Upper lobe of right lung (tissue), 1 donor: ENCODE measurements around the gene SLC25A29. TPM values are rescaled to one million over a fixed set of nuclear protein-coding genes. Genes with fewer than 3 reads are reported as not detected.

Source experiments
- ATAC-seq: fragments of 200-7000 bp; cut with Tn5 transposase; one replicate; pipeline ENCODE4 v1.9.1; 2020; ENCODE audit warnings: mild to moderate bottlenecking, moderate library complexity
- DNase-seq: peaks from one replicate; pipeline ENCODE4 v3.0.0-alpha.2; 2020
- H3K27ac ChIP-seq: fragments of 200-600 bp; one replicate; pipeline ENCODE4 v1.8.0; 2022
- H3K27me3 ChIP-seq: fragments of 200-600 bp; one replicate; pipeline ENCODE4 v1.8.0; 2022; ENCODE audit warnings: mild to moderate bottlenecking
- H3K36me3 ChIP-seq: fragments of 200-600 bp; one replicate; pipeline ENCODE4 v1.8.0; 2022
- H3K4me1 ChIP-seq: fragments of 200-600 bp; one replicate; pipeline ENCODE4 v1.8.0; 2022
- H3K4me3 ChIP-seq: fragments of 200-600 bp; one replicate; pipeline ENCODE4 v1.8.0; 2022; ENCODE audit warnings: mild to moderate bottlenecking
- H3K9me3 ChIP-seq: fragments of 200-600 bp; one replicate; pipeline ENCODE4 v1.8.0; 2022
- intact Hi-C: fragments of 100-400 bp; cut with DNase I; formaldehyde crosslinking; loops from one replicate; pipeline ENCODE4 v1.11.0; 2022
- long read RNA-seq: library from polyadenylated mRNA; unstranded; transcript quantifications from one replicate; pipeline ENCODE4 v2.0.0, GENCODE V29; 2021
- total RNA-seq: library from RNA; stranded (reverse); fragmentation: NEBNext Ultra II Directional; extraction: Animal tissue kit (Norgen Biotek cat#: 25700); gene quantifications from one replicate; pipeline ENCODE4 v1.2.1, GENCODE V29; 2021
- TF ChIP-seq, protein P1 (sequence below): fragments of 200-600 bp; IDR thresholded peaks from one replicate; pipeline ENCODE4 v1.8.0; 2022; ENCODE audit warnings: antibody characterized with exemption
- donor health status: DM: no; HTN: yes; CAD: no; lungs with severe emphysema.

Gene SLC25A29, protein sequence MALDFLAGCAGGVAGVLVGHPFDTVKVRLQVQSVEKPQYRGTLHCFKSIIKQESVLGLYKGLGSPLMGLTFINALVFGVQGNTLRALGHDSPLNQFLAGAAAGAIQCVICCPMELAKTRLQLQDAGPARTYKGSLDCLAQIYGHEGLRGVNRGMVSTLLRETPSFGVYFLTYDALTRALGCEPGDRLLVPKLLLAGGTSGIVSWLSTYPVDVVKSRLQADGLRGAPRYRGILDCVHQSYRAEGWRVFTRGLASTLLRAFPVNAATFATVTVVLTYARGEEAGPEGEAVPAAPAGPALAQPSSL
- total RNA-seq, result 104 TPM
- long read RNA-seq, full-length matches to known transcripts, result 135 of 207 reads
- long read RNA-seq, partial matches to known transcripts, result 3 of 207 reads
- long read RNA-seq, other reads (novel, unspliced or antisense), result 69 of 207 reads

DNA sequence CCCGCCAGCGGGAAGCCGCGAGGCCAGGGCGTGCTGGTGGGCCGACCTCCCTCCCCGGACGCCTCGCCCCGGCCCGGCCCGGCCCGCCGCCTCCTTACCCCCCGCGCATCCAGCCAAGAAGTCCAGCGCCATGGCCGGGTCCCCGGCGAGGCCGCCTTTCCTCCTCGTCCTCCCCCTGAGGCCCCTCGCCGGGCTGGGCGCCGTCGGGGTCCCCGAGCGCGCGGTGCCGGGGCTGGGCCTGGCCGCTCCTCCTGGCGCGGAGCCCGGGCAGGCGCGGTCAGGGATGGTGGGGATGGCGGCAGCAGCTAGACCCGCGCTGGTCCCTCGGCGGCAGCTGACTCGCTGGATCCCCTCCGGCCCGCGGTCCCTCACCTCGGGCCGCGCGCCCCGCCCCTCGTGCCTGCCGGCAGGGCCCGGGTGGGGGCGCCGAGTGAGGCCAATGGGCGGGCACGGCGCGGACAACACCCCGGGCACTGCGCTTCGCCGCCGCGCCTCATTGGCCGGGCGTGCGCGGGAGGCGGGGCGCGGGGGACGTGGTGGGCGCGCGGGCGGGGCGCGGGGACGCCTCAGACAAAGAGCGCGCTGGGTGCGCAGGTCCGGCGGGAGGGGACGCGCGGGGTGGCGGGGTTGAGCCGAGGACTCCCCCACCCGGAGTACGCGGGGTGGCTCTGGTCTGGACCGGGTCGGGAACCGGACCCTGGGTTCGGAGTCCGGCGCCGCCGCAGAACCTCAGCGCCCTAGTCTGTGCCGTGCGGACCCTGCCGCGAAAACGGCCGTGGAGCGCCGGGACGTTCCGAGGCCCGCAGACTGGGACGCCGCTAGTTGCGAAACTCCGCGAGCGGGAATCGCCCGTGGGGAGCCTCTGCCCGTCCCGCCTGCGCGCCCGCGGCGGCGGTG is at the start of gene SLC25A29:
TSS of gene SLC25A29 (minus strand) at position 344 of the 897 bp plus-strand sequence. CDS start at position 132, 212 bp downstream.
- no peaks in the 10 kb centered on the region for H3K9me3 ChIP-seq
- ATAC-seq, result peak; percentile 95
- intact Hi-C loops, result no loop called here

DNA sequence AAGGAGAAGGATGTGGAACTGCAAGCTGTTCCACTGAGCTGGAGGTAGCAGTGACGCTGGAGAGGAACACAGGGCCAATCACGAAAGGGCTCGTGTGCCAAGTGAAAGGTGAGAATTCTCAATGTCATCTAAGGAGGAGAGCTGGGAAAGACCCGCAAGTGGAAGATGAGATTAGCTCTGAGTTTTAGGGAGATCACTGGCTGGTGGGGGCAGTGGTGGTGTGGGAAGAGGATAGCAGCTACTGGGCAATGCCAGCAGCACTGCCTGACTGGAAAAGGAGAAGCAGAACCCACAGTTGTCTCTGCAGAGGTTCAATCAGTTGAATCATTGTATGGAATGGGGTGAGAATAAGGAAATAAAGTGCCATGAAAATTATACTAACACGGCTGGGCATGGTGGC is 44.7 kb upstream of the SLC25A29 start:
- Histone ChIP-seq H3K27ac (peak overlapping the region; percentile 11), H3K9me3 (no peaks in the 10 kb centered on the region), H3K4me1 (no peaks in the 10 kb centered on the region), H3K27me3 (no peaks in the 10 kb centered on the region), H3K36me3 (peaks cover 95% of the 10 kb centered on the region), H3K4me3 (no peak overlapping the region)
- DNase-seq (no peak), ATAC-seq (peak; percentile 48)
- TF ChIP-seq, protein P1, sequence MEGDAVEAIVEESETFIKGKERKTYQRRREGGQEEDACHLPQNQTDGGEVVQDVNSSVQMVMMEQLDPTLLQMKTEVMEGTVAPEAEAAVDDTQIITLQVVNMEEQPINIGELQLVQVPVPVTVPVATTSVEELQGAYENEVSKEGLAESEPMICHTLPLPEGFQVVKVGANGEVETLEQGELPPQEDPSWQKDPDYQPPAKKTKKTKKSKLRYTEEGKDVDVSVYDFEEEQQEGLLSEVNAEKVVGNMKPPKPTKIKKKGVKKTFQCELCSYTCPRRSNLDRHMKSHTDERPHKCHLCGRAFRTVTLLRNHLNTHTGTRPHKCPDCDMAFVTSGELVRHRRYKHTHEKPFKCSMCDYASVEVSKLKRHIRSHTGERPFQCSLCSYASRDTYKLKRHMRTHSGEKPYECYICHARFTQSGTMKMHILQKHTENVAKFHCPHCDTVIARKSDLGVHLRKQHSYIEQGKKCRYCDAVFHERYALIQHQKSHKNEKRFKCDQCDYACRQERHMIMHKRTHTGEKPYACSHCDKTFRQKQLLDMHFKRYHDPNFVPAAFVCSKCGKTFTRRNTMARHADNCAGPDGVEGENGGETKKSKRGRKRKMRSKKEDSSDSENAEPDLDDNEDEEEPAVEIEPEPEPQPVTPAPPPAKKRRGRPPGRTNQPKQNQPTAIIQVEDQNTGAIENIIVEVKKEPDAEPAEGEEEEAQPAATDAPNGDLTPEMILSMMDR, result no peak
- intact Hi-C loops, result no loop called here

More for the DNA sequence above, at the start of gene SLC25A29:
- H3K4me1 ChIP-seq, result peaks cover 34% of the 10 kb centered on the region
- H3K4me3 ChIP-seq, result peak within 1 kb of the TSS; percentile 93
- TF ChIP-seq, protein P1, result no peak
- DNase-seq, result peak; percentile 94
- H3K27ac ChIP-seq, result peak within 1 kb of the TSS; percentile 91
- H3K27me3 ChIP-seq, result no peaks in the 10 kb centered on the region
- no peaks in the 10 kb centered on the region for H3K36me3 ChIP-seq

DNA sequence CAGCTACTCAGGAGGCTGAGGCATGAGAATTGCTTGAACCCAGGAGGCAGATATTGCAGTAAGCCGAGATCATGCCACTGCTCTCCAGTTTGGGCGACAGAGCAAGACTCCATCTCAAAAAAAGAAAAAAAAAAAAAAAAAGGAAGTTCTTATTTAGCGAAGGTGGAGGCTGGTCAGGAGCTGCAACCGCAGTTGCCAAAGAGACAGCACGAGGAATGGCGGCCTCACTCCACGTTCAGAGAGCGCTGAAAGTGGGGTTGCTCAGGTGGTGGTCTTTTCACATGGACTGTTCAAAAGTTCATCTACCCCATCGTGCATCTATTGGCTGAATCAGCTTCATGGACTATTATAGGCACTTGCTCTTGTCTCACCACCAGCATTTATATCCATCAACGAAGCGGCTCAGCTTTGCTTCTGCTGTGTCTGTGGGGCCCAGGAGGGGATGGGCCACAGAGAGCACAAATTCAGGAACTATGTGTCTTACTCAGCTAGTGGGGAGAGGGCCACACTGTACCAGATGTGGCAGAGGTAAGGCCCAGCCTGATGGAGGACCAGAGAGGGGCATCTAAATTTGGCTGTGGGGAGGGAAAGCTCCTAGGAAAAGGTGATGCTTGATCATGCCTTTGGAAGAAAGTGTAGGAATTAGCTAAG is 44.2 kb upstream of the SLC25A29 start:
- peaks cover 94% of the 10 kb centered on the region for H3K36me3 ChIP-seq
- intact Hi-C loops, result no loop called here
- H3K27ac ChIP-seq, result peak overlapping the region; percentile 11
- no peaks in the 10 kb centered on the region for H3K27me3 ChIP-seq
- ATAC-seq (peak; percentile 56), DNase-seq (no peak)
- H3K9me3 ChIP-seq, result no peaks in the 10 kb centered on the region
- no peaks in the 10 kb centered on the region for H3K4me1 ChIP-seq
- H3K4me3 ChIP-seq, result no peak overlapping the region
- TF ChIP-seq, protein P1, result no peak

DNA sequence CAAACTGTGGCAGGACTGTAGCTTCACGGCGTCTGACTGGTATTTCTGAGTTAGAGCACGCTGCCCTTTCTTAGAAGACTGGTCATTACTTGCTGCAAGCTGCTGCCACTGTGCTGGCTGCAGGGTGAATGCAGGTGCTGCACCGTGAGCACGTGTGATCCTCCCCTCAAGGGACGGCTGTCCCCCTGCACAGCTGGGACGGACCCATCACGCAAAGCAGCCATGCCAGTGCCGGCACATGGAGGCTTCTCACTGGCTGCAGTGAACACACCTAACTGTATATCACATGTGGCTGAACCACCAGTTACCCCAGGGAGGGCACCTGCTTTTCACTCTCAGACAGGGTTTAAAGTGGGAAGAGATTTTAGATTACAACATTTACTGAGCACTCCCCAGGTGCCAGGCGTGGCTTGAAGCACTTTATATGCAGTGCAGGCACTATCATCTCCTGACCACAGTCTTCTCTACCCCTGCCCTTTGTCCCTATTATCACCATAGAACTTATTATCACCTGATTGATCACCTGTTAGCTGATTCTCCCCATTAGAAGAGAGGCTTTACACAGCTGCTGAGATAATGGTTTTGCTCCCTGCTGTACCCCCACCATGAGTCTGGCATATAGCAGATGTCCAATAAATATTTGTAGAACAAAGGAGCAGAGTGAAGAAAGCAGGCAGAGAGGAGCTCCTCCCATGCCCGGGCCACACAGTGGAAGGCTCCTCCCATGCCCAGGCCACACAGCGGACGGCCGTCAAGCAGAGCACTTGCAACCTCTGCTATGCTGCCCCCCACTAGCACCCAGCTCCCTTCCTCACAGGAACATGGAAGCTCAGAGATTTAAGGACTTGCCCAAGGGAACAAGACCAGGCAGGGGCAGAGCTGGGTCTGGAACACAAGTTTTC is 42.8 kb upstream of the SLC25A29 start:
- Histone ChIP-seq H3K4me1 (no peaks in the 10 kb centered on the region), H3K27me3 (no peaks in the 10 kb centered on the region), H3K36me3 (peaks cover 80% of the 10 kb centered on the region), H3K27ac (no peak overlapping the region), H3K4me3 (no peak overlapping the region), H3K9me3 (no peaks in the 10 kb centered on the region)
- ATAC-seq (peak; percentile 44), DNase-seq (no peak)
- TF ChIP-seq, protein P1, result no peak
- intact Hi-C loops, result no loop called here
